ENCODE measurements around the gene DNM2.

DNM2 gene

GRCh38 chr19:10796653-10797052 lies 78.8 kb downstream of the DNM2 start:
- H3K4me2 ChIP-seq (ENCODE audit: low read length): no peak overlapping the region
- no peaks in the 10 kb centered on the region for H3K9me3 ChIP-seq (ENCODE audit: control insufficient read depth, insufficient read depth, low read length)
- no peaks in the 10 kb centered on the region for H3K27me3 ChIP-seq (ENCODE audit: control insufficient read depth, low read length)
- peaks cover 62% of the 10 kb centered on the region for H3K36me3 ChIP-seq (ENCODE audit: control insufficient read depth, low read length)
- H3K4me3 ChIP-seq (ENCODE audit: low read length): no peak overlapping the region
- no peaks in the 10 kb centered on the region for H3K4me1 ChIP-seq (ENCODE audit: control insufficient read depth, low read length)
- H3K9me2 ChIP-seq (replicated peaks; ENCODE audit: control insufficient read depth, low read length): no peaks in the 10 kb centered on the region
- no peaks in the 10 kb centered on the region for H3K79me2 ChIP-seq (ENCODE audit: control insufficient read depth, low read length)
- H4K20me1 ChIP-seq (ENCODE audit: control insufficient read depth, insufficient read depth, low read depth, low read length): no peaks in the 10 kb centered on the region
- H3K27ac ChIP-seq (ENCODE audit: low read depth, low read length): no peak overlapping the region
- TF ChIP-seq, protein P1, sequence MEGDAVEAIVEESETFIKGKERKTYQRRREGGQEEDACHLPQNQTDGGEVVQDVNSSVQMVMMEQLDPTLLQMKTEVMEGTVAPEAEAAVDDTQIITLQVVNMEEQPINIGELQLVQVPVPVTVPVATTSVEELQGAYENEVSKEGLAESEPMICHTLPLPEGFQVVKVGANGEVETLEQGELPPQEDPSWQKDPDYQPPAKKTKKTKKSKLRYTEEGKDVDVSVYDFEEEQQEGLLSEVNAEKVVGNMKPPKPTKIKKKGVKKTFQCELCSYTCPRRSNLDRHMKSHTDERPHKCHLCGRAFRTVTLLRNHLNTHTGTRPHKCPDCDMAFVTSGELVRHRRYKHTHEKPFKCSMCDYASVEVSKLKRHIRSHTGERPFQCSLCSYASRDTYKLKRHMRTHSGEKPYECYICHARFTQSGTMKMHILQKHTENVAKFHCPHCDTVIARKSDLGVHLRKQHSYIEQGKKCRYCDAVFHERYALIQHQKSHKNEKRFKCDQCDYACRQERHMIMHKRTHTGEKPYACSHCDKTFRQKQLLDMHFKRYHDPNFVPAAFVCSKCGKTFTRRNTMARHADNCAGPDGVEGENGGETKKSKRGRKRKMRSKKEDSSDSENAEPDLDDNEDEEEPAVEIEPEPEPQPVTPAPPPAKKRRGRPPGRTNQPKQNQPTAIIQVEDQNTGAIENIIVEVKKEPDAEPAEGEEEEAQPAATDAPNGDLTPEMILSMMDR (IDR thresholded peaks at IDR 0.05; ENCODE audit: low read depth, low read length, poor library complexity, severe bottlenecking): no peak
- TF ChIP-seq EZH2phosphoT487 (IDR thresholded peaks at IDR 0.05; ENCODE audit: borderline replicate concordance, low read length): no peak
- no peaks in the 10 kb centered on the region for H3F3A ChIP-seq (ENCODE audit: control insufficient read depth, insufficient read depth)

DNA sequence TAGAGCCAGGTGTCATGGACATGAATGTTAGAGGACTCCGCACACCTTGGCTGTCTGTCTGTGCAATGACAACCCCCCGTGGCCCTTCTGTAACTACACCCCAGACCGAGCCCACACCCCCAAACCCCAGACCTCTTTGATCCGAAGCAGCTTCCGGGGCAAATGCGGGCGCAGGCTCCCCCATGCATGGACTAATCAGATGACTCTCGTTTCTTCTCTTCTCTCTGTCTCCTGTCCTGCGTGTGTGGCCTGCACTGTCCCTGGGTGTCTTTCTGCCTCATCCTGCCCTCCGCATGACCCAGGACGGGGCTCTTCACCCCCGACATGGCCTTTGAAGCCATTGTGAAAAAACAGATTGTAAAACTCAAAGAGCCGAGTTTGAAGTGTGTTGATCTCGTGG lies 79.2 kb downstream of the DNM2 start:
- Histone ChIP-seq H3K4me3 (ENCODE audit: low read length) (no peak overlapping the region), H3K4me2 (ENCODE audit: low read length) (no peak overlapping the region), H3K79me2 (ENCODE audit: control insufficient read depth, low read length) (no peaks in the 10 kb centered on the region), H3K4me1 (ENCODE audit: control insufficient read depth, low read length) (no peaks in the 10 kb centered on the region), H3K36me3 (ENCODE audit: control insufficient read depth, low read length) (peaks cover 63% of the 10 kb centered on the region), H3K9me2 (replicated peaks; ENCODE audit: control insufficient read depth, low read length) (no peaks in the 10 kb centered on the region), H3F3A (ENCODE audit: control insufficient read depth, insufficient read depth) (no peaks in the 10 kb centered on the region), H4K20me1 (ENCODE audit: control insufficient read depth, insufficient read depth, low read depth, low read length) (no peaks in the 10 kb centered on the region), H3K9me3 (ENCODE audit: control insufficient read depth, insufficient read depth, low read length) (no peaks in the 10 kb centered on the region), H3K27ac (ENCODE audit: low read depth, low read length) (no peak overlapping the region), H3K27me3 (ENCODE audit: control insufficient read depth, low read length) (no peaks in the 10 kb centered on the region)
- no peak for TF ChIP-seq EZH2phosphoT487 (IDR thresholded peaks at IDR 0.05; ENCODE audit: borderline replicate concordance, low read length)
- TF ChIP-seq, protein P1 (IDR thresholded peaks at IDR 0.05; ENCODE audit: low read depth, low read length, poor library complexity, severe bottlenecking): no peak

GRCh38 chr19:10797541-10798256 lies 79.8 kb downstream of the DNM2 start:
- TF ChIP-seq, protein P1 (IDR thresholded peaks at IDR 0.05; ENCODE audit: low read depth, low read length, poor library complexity, severe bottlenecking): no peak
- TF ChIP-seq EZH2phosphoT487 (IDR thresholded peaks at IDR 0.05; ENCODE audit: borderline replicate concordance, low read length): no peak
- Histone ChIP-seq H3F3A (ENCODE audit: control insufficient read depth, insufficient read depth) (no peaks in the 10 kb centered on the region), H3K36me3 (ENCODE audit: control insufficient read depth, low read length) (peaks cover 66% of the 10 kb centered on the region), H4K20me1 (ENCODE audit: control insufficient read depth, insufficient read depth, low read depth, low read length) (no peaks in the 10 kb centered on the region), H3K27ac (ENCODE audit: low read depth, low read length) (no peak overlapping the region), H3K4me1 (ENCODE audit: control insufficient read depth, low read length) (no peaks in the 10 kb centered on the region), H3K27me3 (ENCODE audit: control insufficient read depth, low read length) (no peaks in the 10 kb centered on the region), H3K79me2 (ENCODE audit: control insufficient read depth, low read length) (no peaks in the 10 kb centered on the region), H3K9me3 (ENCODE audit: control insufficient read depth, insufficient read depth, low read length) (no peaks in the 10 kb centered on the region), H3K4me3 (ENCODE audit: low read length) (no peak overlapping the region), H3K4me2 (ENCODE audit: low read length) (no peak overlapping the region), H3K9me2 (replicated peaks; ENCODE audit: control insufficient read depth, low read length) (no peaks in the 10 kb centered on the region)
